IMR-90 (cell line): ENCODE data around the gene PDK1. TPM values are rescaled to one million over a fixed set of nuclear protein-coding genes. Genes with fewer than 3 reads are reported as not detected.

Experiments
- ATAC-seq: fragments of 200-7000 bp; cut with Tn5 transposase; 2 replicates; pipeline ENCODE4 v1.9.1; 2020; ENCODE audit warnings: low read depth, mild to moderate bottlenecking, moderate library complexity
- BruUV-seq: library from RNA; stranded (reverse); fragments of 400-500 nt; replicated peaks from 2 replicates; lab custom pipeline; 2021; lab: Mats Ljungman, UMichigan
- CTCF ChIA-PET: fragments of 300-600 bp; formaldehyde crosslinking; extraction: SDS; loops from one replicate; lab custom pipeline; 2021; ENCODE audit warnings: antibody characterized with exemption; lab: Yijun Ruan, JAX
- POLR2A ChIA-PET: fragments of 300-600 bp; sonication (Branson Sonifier 250); formaldehyde crosslinking; loops from one replicate; lab custom pipeline; 2022; ENCODE audit warnings: antibody characterized with exemption; ENCODE audit not compliant: unreplicated experiment; lab: Charles Lee
- DNase-seq: peaks from one replicate; pipeline ENCODE4 v3.0.0; 2013
- H2AFZ ChIP-seq: replicated peaks from 2 replicates; pipeline ENCODE3; 2013; ENCODE audit warnings: low read length, mild to moderate bottlenecking; ENCODE audit not compliant: poor library complexity
- H2AK5ac ChIP-seq: 2 replicates; pipeline ENCODE4 v1.6.1; 2013; ENCODE audit warnings: low read depth, low read length, inconsistent platforms
- H2AK9ac ChIP-seq: replicated peaks from 2 replicates; pipeline ENCODE3; 2013; ENCODE audit warnings: mild to moderate bottlenecking, low read depth, low read length, moderate library complexity; ENCODE audit not compliant: poor library complexity
- H2BK120ac ChIP-seq: 2 replicates; pipeline ENCODE4 v1.6.1; 2013; ENCODE audit warnings: low read depth, low read length, inconsistent platforms
- H2BK15ac ChIP-seq: 3 replicates; pipeline ENCODE4 v1.6.1; 2013; ENCODE audit warnings: low read depth, low read length, inconsistent platforms
- H2BK20ac ChIP-seq: 2 replicates; pipeline ENCODE4 v1.6.1; 2013; ENCODE audit warnings: low read depth, mild to moderate bottlenecking, inconsistent platforms, low read length, moderate library complexity
- H2BK5ac ChIP-seq: 2 replicates; pipeline ENCODE4 v1.6.1; 2013; ENCODE audit warnings: mild to moderate bottlenecking, low read depth, low read length, inconsistent platforms; ENCODE audit not compliant: poor library complexity, severe bottlenecking
- H3K14ac ChIP-seq: replicated peaks from 2 replicates; pipeline ENCODE4 v1.6.1; 2013; ENCODE audit warnings: low read depth, low read length, inconsistent platforms
- H3K18ac ChIP-seq: 2 replicates; pipeline ENCODE4 v1.6.1; 2013; ENCODE audit warnings: low read depth, low read length, control low read depth
- H3K23ac ChIP-seq: 2 replicates; pipeline ENCODE4 v1.6.1; 2013; ENCODE audit warnings: low read depth, low read length, inconsistent platforms
- H3K27ac ChIP-seq: 2 replicates; pipeline ENCODE4 v1.5.1; 2013; ENCODE audit warnings: mild to moderate bottlenecking, control low read depth, low read length; ENCODE audit not compliant: insufficient read depth
- H3K27me3 ChIP-seq: 2 replicates; pipeline ENCODE4 v1.6.1; 2013; ENCODE audit warnings: low read length; ENCODE audit not compliant: control insufficient read depth, insufficient read depth
- H3K36me3 ChIP-seq: 2 replicates; pipeline ENCODE4 v1.6.1; 2013; ENCODE audit warnings: low read length, mixed read lengths; ENCODE audit not compliant: control insufficient read depth, insufficient read depth
- H3K4ac ChIP-seq: 2 replicates; pipeline ENCODE4 v1.6.1; 2013; ENCODE audit warnings: low read depth, low read length, inconsistent platforms
- H3K4me1 ChIP-seq: 2 replicates; pipeline ENCODE4 v1.6.1; 2013; ENCODE audit warnings: low read length, mixed read lengths; ENCODE audit not compliant: control insufficient read depth, insufficient read depth
- H3K4me2 ChIP-seq: 2 replicates; pipeline ENCODE4 v1.6.1; 2013; ENCODE audit warnings: low read depth, mild to moderate bottlenecking, control low read depth, low read length, moderate library complexity
- H3K4me3 ChIP-seq: 2 replicates; pipeline ENCODE4 v1.5.1; 2013; ENCODE audit warnings: low read depth, mild to moderate bottlenecking, control low read depth, low read length, moderate library complexity; ENCODE audit not compliant: insufficient read depth
- H3K56ac ChIP-seq: 2 replicates; pipeline ENCODE4 v1.6.1; 2013; ENCODE audit warnings: low read length, inconsistent platforms; ENCODE audit not compliant: insufficient read depth; ENCODE audit errors: extremely low read depth
- H3K79me1 ChIP-seq, 2 experiments: 2 replicates each; pipeline ENCODE4 v1.6.1; 2013; ENCODE audit warnings: low read length in 2 of 2, inconsistent platforms in 1 of 2, low read depth in 1 of 2
- H3K9ac ChIP-seq: 2 replicates; pipeline ENCODE4 v1.6.1; 2013; ENCODE audit warnings: low read depth, low read length, control low read depth
- H3K9me1 ChIP-seq: 2 replicates; pipeline ENCODE4 v1.6.1; 2013; ENCODE audit warnings: low read length, inconsistent platforms; ENCODE audit not compliant: insufficient read depth
- H3K9me3 ChIP-seq: 2 replicates; pipeline ENCODE4 v1.6.1; 2013; ENCODE audit warnings: low read length; ENCODE audit not compliant: control insufficient read depth, insufficient read depth
- H4K20me1 ChIP-seq: 2 replicates; pipeline ENCODE4 v1.6.1; 2013; ENCODE audit warnings: low read length, inconsistent platforms; ENCODE audit not compliant: insufficient read depth
- H4K5ac ChIP-seq: 2 replicates; pipeline ENCODE4 v1.6.1; 2013; ENCODE audit warnings: mild to moderate bottlenecking, low read depth, low read length, control low read depth
- H4K8ac ChIP-seq, 2 experiments: 2 replicates each; pipeline ENCODE4 v1.6.1; 2013; ENCODE audit warnings: low read depth in 2 of 2, low read length in 2 of 2, control low read depth in 1 of 2, inconsistent platforms in 1 of 2
- H4K91ac ChIP-seq: 2 replicates; pipeline ENCODE4 v1.6.1; 2013; ENCODE audit warnings: low read depth, low read length, inconsistent platforms; ENCODE audit not compliant: insufficient read depth
- MXI1 ChIP-seq: IDR thresholded peaks from 2 replicates; pipeline ENCODE4 v1.6.1; 2012; ENCODE audit warnings: low read depth, mild to moderate bottlenecking, low read length, moderate library complexity, borderline replicate concordance
- RAD21 ChIP-seq: IDR thresholded peaks from 2 replicates; pipeline ENCODE4 v1.6.1; 2012; ENCODE audit warnings: low read length, improper control_type of control experiment
- SMC3 ChIP-seq: fragments of 150-350 bp; IDR thresholded peaks from 2 replicates; pipeline ENCODE4 v1.6.1; 2016; ENCODE audit warnings: low read depth, mild to moderate bottlenecking, antibody characterized with exemption, low read length, moderate library complexity
- WGBS, 2 experiments: methylation state at CpG; one replicate each; pipeline versions ENCODE4 v1.1.5 to v1.1.7; 2013; ENCODE audit warnings: missing lambda C conversion rate in 2 of 2; ENCODE audit not compliant: insufficient read length in 1 of 2; ENCODE audit errors: extremely low coverage in 2 of 2; 5-methylcytosine and 5-hydroxymethylcytosine counted together
- dilution Hi-C: fragments of 300-500 bp; cut with HindIII; formaldehyde crosslinking; loops from one replicate; pipeline ENCODE4 v1.14.3; 2018; ENCODE audit warnings: low sequenced_read_pairs; ENCODE audit not compliant: unreplicated experiment
- in situ Hi-C: fragments of 300-500 bp; cut with MboI; formaldehyde crosslinking; loops from 3 replicates; pipeline ENCODE4 v1.14.3; 2019; ENCODE audit warnings: low sequenced_read_pairs, inconsistent platforms, mixed read lengths
- intact Hi-C: fragments of 100-400 bp; cut with micrococcal nuclease; formaldehyde crosslinking; loops from 2 replicates; pipeline ENCODE4 v1.10.0; 2022
- polyA plus RNA-seq, 3 experiments: library from polyadenylated mRNA; depleted of rRNA; stranded (reverse); fragments of >200 nt; gene quantifications; 2 replicates each; pipeline ENCODE4 v1.2.3, GENCODE V29; 2012; ENCODE audit warnings: low replicate concordance in 1 of 3
- total RNA-seq: library from RNA; depleted of rRNA; stranded (reverse); fragments of >200 nt; gene quantifications from 2 replicates; pipeline ENCODE4 v1.2.3, GENCODE V29; 2012
- TF ChIP-seq, protein P1 (sequence below): conservative IDR thresholded peaks from 2 replicates; pipeline ENCODE4 v1.5.1; 2012; ENCODE audit warnings: mild to moderate bottlenecking, low read depth, low read length, improper control_type of control experiment

Gene PDK1
- total and polyA plus RNA-seq, 2 of the 4 experiments (the other 2 are of a cell fraction), result 38.1 to 85.9 TPM

DNA sequence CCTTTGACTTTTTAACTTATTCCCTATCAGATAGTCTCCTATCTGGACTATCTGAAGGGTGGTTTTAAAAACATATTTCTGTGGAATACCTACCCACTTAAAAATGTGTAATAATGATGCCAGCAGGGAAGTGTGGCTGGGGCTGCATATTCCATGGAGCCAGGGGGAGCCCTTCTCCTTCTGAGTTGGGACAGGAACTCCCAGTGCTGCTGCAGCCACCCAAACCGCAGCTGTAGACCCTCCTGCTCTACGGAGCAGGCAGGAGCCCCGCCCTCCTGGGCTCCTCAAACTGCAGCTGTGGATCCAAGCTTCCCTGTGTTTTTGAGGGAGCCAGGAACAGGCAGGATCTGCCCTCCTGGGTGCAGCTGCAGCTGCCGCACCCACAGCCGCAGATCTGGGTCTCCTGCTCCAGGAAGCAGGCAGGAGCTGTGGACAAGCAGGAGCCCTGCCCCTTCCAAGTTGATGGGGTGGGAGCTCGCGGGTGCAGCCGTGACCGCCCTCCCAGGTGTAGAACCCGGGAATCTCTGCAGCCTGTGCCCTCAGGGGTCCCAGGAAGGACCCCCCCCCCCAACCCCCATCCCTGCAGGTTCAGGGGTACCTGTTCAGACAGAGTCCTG, 57.8 kb downstream of the PDK1 start:
- no peak overlapping the region for H3K4ac ChIP-seq
- H2AFZ ChIP-seq, result no peak overlapping the region
- H3K4me2 ChIP-seq, result no peak overlapping the region
- peaks cover 6% of the 10 kb centered on the region for H3K36me3 ChIP-seq
- intact Hi-C loops, result no loop called here
- H4K5ac ChIP-seq, result peak overlapping the region; percentile 28; the same call in 1 of the 2 replicates
- no TSS peak for BruUV-seq
- no CpG with 5 or more reads among the region's 10 CpGs for WGBS, 2 experiments
- H3K79me1 ChIP-seq, result peaks cover 6 to 13% of the 10 kb centered on the region in 2 experiments; a peak in 2 of 4 replicates
- peak overlapping the region; percentile 14; the same call in 1 of the 2 replicates for H2BK120ac ChIP-seq
- peak overlapping the region in 1 of 2 experiments; percentile 66; a peak in 2 of 4 replicates for H4K8ac ChIP-seq
- DNase-seq, result no peak
- H2AK5ac ChIP-seq, result no peak overlapping the region
- ChIA-PET POLR2A (no interaction called here), CTCF (no interaction called here)
- no peak overlapping the region for H3K9ac ChIP-seq
- ATAC-seq, result peak; percentile 25; the same call in 1 of the 2 replicates
- dilution Hi-C loops, result no loop called here
- H3K23ac ChIP-seq, result 0 out of 2 replicates have a peak overlapping the region, but pooled peaks have one; percentile 40
- H3K27me3 ChIP-seq, result no peaks in the 10 kb centered on the region
- in situ Hi-C loops, result no loop called here
- no peak overlapping the region for H3K14ac ChIP-seq
- H3K18ac ChIP-seq, result peak overlapping the region; percentile 12; the same call in 1 of the 2 replicates
- peak overlapping the region; percentile 43 for H2BK5ac ChIP-seq
- H3K27ac ChIP-seq, result peak overlapping the region; percentile 55
- peaks cover 11% of the 10 kb centered on the region for H3K4me1 ChIP-seq
- no peak overlapping the region for H2BK20ac ChIP-seq
- no peaks in the 10 kb centered on the region for H4K20me1 ChIP-seq
- no peaks in the 10 kb centered on the region for H3K9me3 ChIP-seq
- H4K91ac ChIP-seq, result no peak overlapping the region
- no peaks in the 10 kb centered on the region; the same call in 1 of the 2 replicates for H3K9me1 ChIP-seq
- no peak overlapping the region for H3K4me3 ChIP-seq
- TF ChIP-seq SMC3 (peak; percentile 19; the same call in 1 of the 2 replicates), RAD21 (no peak), MXI1 (no peak)
- TF ChIP-seq, protein P1, sequence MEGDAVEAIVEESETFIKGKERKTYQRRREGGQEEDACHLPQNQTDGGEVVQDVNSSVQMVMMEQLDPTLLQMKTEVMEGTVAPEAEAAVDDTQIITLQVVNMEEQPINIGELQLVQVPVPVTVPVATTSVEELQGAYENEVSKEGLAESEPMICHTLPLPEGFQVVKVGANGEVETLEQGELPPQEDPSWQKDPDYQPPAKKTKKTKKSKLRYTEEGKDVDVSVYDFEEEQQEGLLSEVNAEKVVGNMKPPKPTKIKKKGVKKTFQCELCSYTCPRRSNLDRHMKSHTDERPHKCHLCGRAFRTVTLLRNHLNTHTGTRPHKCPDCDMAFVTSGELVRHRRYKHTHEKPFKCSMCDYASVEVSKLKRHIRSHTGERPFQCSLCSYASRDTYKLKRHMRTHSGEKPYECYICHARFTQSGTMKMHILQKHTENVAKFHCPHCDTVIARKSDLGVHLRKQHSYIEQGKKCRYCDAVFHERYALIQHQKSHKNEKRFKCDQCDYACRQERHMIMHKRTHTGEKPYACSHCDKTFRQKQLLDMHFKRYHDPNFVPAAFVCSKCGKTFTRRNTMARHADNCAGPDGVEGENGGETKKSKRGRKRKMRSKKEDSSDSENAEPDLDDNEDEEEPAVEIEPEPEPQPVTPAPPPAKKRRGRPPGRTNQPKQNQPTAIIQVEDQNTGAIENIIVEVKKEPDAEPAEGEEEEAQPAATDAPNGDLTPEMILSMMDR, result peak; percentile 26; the same call in 1 of the 2 replicates
- H2AK9ac ChIP-seq, result peak overlapping the region; percentile 21
- no peak overlapping the region; the same call in 2 of the 3 replicates for H2BK15ac ChIP-seq
- H3K56ac ChIP-seq, result no peak overlapping the region
